Measurements from ENCODE around the gene PTPN23. TPM values are rescaled to one million over a fixed set of nuclear protein-coding genes. Genes with fewer than 3 reads are reported as not detected.
"Not testable (repeated sequence)": the region's sequence is repeated elsewhere in the genome, so short reads cannot be mapped to it uniquely, and the experiment has no call there.

The PTPN23 gene, protein sequence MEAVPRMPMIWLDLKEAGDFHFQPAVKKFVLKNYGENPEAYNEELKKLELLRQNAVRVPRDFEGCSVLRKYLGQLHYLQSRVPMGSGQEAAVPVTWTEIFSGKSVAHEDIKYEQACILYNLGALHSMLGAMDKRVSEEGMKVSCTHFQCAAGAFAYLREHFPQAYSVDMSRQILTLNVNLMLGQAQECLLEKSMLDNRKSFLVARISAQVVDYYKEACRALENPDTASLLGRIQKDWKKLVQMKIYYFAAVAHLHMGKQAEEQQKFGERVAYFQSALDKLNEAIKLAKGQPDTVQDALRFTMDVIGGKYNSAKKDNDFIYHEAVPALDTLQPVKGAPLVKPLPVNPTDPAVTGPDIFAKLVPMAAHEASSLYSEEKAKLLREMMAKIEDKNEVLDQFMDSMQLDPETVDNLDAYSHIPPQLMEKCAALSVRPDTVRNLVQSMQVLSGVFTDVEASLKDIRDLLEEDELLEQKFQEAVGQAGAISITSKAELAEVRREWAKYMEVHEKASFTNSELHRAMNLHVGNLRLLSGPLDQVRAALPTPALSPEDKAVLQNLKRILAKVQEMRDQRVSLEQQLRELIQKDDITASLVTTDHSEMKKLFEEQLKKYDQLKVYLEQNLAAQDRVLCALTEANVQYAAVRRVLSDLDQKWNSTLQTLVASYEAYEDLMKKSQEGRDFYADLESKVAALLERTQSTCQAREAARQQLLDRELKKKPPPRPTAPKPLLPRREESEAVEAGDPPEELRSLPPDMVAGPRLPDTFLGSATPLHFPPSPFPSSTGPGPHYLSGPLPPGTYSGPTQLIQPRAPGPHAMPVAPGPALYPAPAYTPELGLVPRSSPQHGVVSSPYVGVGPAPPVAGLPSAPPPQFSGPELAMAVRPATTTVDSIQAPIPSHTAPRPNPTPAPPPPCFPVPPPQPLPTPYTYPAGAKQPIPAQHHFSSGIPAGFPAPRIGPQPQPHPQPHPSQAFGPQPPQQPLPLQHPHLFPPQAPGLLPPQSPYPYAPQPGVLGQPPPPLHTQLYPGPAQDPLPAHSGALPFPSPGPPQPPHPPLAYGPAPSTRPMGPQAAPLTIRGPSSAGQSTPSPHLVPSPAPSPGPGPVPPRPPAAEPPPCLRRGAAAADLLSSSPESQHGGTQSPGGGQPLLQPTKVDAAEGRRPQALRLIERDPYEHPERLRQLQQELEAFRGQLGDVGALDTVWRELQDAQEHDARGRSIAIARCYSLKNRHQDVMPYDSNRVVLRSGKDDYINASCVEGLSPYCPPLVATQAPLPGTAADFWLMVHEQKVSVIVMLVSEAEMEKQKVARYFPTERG (N-terminal part only)
- total RNA-seq, result 50.8 and 231 TPM in 2 replicates

DNA sequence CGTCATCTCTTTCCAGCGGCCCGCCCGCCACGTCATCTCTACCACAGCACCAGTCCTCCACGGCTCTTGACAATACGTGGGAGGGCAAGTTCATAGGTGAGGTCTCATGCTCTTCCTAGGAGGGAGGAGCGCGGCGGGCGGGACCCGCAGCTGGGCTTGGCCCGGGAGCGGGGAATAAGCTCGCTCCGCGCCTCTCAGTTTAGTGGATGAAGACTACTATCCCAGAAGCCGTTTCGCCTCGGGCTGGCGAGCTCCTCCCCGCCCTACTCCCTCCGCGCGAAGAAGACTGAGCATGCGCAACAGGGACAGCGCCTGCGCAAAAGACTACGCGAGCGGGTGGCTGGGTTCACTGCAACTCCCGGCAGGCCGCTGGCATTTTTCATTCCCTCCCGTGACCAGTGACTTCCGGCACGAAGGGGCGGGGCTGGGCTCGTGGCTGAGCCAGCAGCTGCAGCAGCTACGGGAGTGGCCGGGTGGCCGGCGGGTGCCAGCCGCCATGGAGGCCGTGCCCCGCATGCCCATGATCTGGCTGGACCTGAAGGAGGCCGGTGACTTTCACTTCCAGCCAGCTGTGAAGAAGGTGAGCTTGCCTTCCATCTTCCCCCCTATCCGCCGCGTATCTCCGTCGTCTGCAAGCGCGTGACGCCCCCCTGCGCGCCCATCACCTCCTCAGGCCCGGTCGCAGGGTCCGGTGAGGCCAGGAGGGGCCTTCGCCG lies at the start of gene PTPN23:
Gene PTPN23 (plus strand): TSS at position 421 of the 716 bp plus-strand sequence. CDS start 76 bp downstream, at position 497.
- peak; percentile 77 for DNase-seq (ENCODE audit: extremely low read depth, low read depth, low spot score)

DNA sequence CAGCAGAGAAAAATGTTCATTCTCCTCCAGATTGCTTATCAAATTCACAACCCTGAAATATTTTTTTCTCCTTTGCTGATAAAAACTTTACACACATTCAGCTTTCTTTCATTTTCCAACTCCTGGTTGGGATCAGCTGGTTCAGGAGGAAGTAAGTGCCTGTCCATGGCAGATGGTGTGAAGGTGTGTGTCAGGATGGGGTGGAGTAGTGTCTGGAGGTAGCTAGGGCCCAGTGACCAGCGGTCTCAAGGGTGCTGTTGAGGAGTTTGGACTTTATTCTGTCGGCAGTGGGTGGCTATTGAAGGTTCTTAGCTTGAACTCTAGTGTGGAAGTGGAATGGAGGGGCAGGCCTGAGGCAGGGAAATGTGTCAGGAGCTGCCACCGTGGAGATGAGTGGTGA lies 46.9 kb upstream of the PTPN23 start:
- no peak for DNase-seq (ENCODE audit: extremely low read depth, low read depth, low spot score)

DNA sequence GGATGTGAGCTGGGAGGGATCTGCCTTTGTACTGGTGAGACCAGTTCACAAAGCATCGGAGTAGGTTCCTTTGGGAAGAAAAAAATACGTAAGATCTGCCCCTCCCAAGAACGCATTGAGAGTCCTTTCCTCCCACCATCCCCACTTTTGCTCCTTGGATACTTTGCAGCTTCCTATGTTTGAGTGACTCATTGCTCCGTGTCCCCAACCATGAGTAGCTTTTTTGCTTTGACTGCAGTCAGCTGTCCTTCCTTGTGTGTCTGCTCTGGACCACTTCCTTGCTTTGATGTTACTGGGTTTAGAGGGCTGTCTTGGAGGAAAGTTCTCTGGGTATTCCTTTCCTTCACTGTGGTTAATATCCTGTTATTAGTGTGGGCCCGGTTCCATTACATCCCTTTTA lies 43.2 kb upstream of the PTPN23 start:
- no peak for DNase-seq (ENCODE audit: extremely low read depth, low read depth, low spot score)

GRCh38 chr3:47339951-47340350 lies 40.9 kb upstream of the PTPN23 start:
- DNase-seq (ENCODE audit: extremely low read depth, low read depth, low spot score), result no peak

- DNase-seq (ENCODE audit: extremely low read depth, low read depth, low spot score), result no peak
Observed at GRCh38 chr3:47340866-47341265, 40.0 kb upstream of the PTPN23 start.

DNA sequence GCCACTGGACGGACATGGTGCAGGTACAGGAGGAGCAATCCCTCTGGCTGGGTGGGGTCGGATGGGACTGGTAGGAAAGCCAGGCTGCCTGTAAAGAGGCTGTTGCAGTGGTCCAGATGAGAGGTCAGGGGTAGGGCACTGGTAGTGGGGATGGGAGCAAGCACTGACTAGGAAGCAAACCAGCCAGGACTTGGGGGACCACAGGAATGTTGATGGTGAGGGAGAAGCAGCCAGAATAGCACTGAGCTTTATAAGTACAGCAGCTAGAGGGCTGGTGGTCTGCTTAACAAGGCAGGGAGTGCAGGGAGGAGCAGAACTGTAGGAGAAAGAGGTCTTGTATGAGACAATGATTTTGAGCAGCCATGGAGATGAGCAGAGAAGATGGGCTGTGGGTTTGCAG lies 38.7 kb upstream of the PTPN23 start:
- DNase-seq (ENCODE audit: extremely low read depth, low read depth, low spot score), result no peak

GRCh38 chr3:47342812-47343211 lies 38.0 kb upstream of the PTPN23 start:
- no peak for DNase-seq (ENCODE audit: extremely low read depth, low read depth, low spot score)

DNA sequence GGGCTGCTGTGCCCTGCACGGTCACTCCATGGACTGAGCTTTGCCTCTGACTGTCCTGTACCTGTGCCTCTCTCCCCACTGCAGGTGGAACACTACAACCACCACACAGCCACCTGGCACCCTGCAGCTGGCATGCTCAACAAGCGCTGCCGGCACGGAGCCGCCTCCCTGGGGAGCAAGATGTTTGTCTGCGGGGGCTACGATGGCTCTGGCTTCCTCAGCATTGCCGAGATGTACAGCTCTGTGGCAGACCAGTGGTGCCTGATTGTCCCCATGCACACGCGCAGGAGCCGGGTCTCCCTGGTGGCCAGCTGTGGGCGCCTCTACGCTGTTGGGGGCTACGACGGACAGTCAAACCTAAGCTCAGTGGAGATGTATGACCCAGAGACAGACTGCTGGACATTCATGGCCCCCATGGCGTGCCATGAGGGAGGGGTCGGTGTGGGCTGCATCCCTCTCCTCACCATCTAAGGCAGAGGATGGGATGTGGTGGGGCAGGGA lies 37.3 kb upstream of the PTPN23 start:
- DNase-seq (ENCODE audit: extremely low read depth, low read depth, low spot score), result no peak

- no peak for DNase-seq (ENCODE audit: extremely low read depth, low read depth, low spot score)
Observed at GRCh38 chr3:47344971-47345370, 35.9 kb upstream of the PTPN23 start.

GRCh38 chr3:47347217-47347801 lies 33.5 kb upstream of the PTPN23 start:
- no peak for DNase-seq (ENCODE audit: extremely low read depth, low read depth, low spot score)

GRCh38 chr3:47348411-47349154 lies 32.2 kb upstream of the PTPN23 start:
- DNase-seq (ENCODE audit: extremely low read depth, low read depth, low spot score), result no peak

- DNase-seq (ENCODE audit: extremely low read depth, low read depth, low spot score), result no peak
Observed at GRCh38 chr3:47355010-47355409, 25.8 kb upstream of the PTPN23 start.

DNA sequence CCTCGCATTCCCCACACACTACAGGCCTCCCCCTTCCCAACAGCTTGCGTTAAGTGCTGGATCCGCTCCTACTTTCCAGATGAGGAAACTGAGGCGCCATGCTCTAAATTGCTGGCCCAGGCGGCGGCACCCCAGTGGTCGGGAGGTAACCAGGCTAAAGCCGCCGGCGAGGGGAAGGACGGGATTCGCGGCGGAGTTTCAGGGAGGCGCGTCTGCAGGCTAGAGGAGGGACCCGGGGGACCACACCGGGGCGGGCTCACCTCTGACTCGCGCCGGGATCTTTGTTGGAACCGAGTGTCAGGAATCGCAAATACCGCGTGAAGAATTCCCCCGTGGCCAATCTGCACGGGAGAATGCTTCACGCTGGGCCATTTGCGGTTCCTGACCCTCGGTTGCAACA lies 24.6 kb upstream of the PTPN23 start:
- DNase-seq (ENCODE audit: extremely low read depth, low read depth, low spot score), result no peak

- DNase-seq (ENCODE audit: extremely low read depth, low read depth, low spot score), result no peak
Observed at GRCh38 chr3:47359323-47359722, 21.5 kb upstream of the PTPN23 start.

DNA sequence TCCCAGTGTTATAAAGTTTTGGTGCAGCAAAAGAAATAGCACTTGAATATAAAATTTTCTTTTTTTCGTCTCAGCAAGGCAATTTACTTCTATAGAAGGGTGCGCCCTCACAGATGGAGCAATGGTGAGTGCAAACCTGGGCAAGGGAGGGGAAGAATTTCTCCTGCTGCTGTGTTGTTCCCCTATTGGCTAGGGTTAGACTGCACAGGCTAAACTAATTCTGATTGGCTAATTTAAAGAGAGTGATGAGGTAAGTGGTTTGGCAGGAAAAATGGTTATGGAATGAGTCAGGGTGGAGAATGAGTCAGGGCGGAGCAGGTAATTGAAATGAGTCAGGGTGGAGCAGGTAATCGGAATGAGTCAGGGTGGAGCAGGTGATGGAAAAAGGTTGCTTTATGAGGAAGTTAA lies 20.7 kb upstream of the PTPN23 start:
- DNase-seq (ENCODE audit: extremely low read depth, low read depth, low spot score), result not testable (repeated sequence)

DNA sequence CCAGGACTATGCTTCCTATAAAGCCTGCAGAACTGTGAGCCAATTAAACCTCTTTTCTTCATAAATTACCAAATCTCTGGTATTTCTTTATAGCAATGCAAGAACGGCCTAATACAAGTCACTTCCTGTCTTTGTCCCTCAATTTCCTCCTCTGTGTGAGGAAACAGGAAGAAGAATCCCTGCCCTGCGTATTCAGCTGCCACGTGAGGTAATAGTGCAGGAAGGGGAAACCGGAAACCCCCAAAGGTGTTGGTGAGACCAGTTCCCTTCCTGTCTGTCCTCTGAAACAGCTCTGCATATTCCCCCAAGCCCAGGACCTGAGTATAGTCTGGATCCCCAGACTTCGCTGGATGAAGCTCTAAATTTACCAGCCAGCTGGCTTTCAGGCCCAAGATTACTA lies 18.1 kb upstream of the PTPN23 start:
- DNase-seq (ENCODE audit: extremely low read depth, low read depth, low spot score), result no peak

DNA sequence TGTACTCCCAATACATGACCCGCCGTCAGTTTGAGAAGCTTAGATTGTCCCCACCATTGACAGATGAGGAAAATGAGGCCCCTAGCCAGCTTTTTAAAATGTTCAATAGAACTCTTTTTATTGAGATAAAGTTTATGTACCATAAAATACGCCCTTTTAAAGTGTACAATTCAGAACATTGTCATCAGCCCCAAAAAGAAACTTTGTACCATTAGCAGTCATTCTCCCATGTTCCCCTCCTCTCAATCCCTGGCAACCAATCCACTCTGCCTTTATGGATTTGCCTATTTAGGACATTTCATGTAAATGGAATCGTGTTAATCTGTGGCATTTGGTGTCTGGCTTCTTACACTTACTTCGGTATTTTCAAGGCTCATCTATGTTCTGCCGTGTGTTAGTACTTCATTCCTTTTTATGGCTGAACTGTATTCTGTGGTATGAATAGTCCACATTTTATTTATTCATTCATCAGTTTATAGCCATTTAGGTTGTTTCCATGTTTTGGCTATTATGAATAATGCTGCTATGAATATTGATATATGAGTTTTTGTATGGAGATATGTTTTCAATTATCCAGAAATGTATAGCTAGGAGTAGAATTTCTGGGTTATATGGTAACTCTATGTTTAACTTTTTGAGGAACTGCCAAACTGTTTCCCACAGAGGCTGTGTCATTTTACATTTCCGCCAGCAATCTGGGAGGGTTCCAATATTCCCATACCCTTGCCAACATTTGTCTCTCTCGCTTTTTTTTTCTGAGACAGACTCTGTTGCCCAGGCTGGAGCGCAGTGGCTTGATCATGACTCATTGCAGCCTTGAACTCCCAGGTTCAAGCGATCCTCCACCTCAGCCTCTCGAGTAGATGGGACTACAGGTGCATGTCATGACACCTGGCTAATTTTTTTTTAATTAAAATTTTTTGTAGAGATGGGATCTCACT lies 15.3 kb upstream of the PTPN23 start:
- no peak for DNase-seq (ENCODE audit: extremely low read depth, low read depth, low spot score)

- no peak for DNase-seq (ENCODE audit: extremely low read depth, low read depth, low spot score)
Observed at GRCh38 chr3:47366833-47367232, 14.0 kb upstream of the PTPN23 start.

Measured in glomerular endothelial cell (primary cell).